Ascending aorta (tissue), 2 donors: ENCODE results near the gene MCRIP2. TPM values are rescaled to one million over a fixed set of nuclear protein-coding genes. Genes with fewer than 3 reads are reported as not detected.

Experiments used
- DNase-seq, 2 donors: peaks; one replicate each; pipeline ENCODE4 v3.0.0-alpha.2; 2019; ENCODE audit warnings: low spot score in 2 of 2
- H3K27ac ChIP-seq, 2 donors: fragments of 200-600 bp; sonication (generic); one replicate each; pipeline ENCODE4 v1.5.1; 2016 to 2017; ENCODE audit warnings: mild to moderate bottlenecking in 1 of 2
- H3K27me3 ChIP-seq: fragments of 200-600 bp; sonication (generic); one replicate; pipeline ENCODE4 v1.5.1; 2017
- H3K36me3 ChIP-seq, 2 donors: fragments of 200-600 bp; sonication (generic); one replicate each; pipeline ENCODE4 v1.5.1; 2016
- H3K4me1 ChIP-seq, 2 donors: fragments of 200-600 bp; sonication (generic); one replicate each; pipeline ENCODE4 v1.5.1; 2016 to 2017; ENCODE audit warnings: mild to moderate bottlenecking in 1 of 2
- H3K4me3 ChIP-seq, 2 donors: fragments of 200-600 bp; sonication (generic); one replicate each; pipeline ENCODE4 v1.5.1; 2016 to 2017; ENCODE audit warnings: mild to moderate bottlenecking in 1 of 2
- H3K9me3 ChIP-seq, 2 donors: fragments of 200-600 bp; sonication (generic); one replicate each; pipeline ENCODE4 v1.5.1; 2016
- CTCF ChIP-seq, 3 experiments: fragments of 200-600 bp in 2 of 3; fragments of 450-650 bp in 1 of 3; sonication (generic) in 2 of 3; IDR thresholded peaks; one replicate each; pipeline ENCODE4 v1.5.1; 2016 to 2019; ENCODE audit warnings: antibody characterized with exemption in 3 of 3, mild to moderate bottlenecking in 1 of 3, moderate library complexity in 1 of 3
- intact Hi-C: fragments of 100-400 bp; cut with DNase I; formaldehyde crosslinking; loops from one replicate; pipeline ENCODE4 v1.15.1; 2023
- total RNA-seq: library from RNA; depleted of rRNA; stranded (reverse); fragments of >200 nt; gene quantifications from one replicate; pipeline ENCODE4 v1.1.0, GENCODE V29; 2016

The MCRIP2 gene
- total RNA-seq, 1 donor from 2014 or later, result 92.9 TPM

DNA sequence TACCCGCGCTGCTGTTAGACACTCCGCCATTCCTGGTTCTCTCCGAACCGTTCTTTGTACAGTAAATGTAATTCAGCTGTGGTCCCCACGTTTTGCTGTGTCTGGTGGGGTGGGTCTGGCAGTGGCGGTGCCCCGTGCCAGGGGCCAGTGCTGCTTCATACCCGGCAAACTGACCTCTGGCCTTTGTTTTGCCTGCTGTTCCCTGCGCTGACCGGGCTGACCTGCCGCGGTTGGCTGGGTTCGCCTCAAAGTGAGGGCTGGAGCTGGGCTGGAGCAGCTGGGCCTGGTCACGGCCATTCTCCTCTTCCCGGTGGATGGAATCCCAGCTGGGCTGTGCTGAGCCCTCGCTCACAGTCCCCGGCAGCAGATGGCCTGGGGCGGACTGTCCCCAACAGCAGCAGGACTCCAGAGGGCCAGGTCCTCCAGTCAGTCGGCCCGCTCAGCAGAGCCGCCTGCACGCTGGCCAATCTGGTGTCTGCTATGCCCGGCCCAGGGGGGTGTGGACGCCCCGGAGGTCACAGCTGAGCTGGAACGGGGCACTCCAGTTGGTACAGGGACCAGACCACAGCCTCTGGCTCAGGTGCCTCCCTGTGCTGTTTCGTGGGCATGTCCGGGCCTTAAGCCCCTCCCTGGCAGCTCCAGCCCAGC is 12.3 kb upstream of the MCRIP2 start:
- H3K4me3 ChIP-seq, result no peak overlapping the region
- H3K9me3 ChIP-seq, result no peaks in the 10 kb centered on the region
- peaks cover 0 to 5% of the 10 kb centered on the region in 2 donors for H3K4me1 ChIP-seq
- no peak for TF ChIP-seq CTCF (IDR thresholded peaks at IDR 0.05)
- no peak for DNase-seq
- peaks cover 39 to 55% of the 10 kb centered on the region in 2 donors for H3K36me3 ChIP-seq
- H3K27me3 ChIP-seq, result no peaks in the 10 kb centered on the region
- no peak overlapping the region for H3K27ac ChIP-seq
- intact Hi-C loops, result no loop called here

DNA sequence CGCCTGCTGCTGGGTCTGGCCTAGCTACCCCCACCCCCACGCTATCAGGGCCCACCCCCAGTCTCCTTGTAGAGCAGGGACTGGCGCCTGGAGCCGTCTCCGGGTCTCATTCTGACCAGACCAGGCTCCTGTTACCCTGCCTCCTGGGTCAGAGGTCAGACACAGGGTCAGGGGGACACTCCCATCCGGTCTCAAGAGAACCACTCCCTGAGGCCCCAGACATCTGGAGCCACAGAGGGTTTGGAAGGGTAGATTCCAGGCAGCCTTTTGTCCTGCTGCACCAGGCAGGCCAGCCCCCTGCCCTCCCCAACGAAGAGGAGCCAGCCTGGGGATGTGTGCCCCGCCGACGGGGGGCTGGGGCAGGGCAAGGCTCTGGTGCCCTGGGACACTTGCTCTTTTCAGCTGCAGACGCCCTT is 11.8 kb upstream of the MCRIP2 start:
- intact Hi-C loops, result no loop called here
- no peaks in the 10 kb centered on the region for H3K9me3 ChIP-seq
- H3K27me3 ChIP-seq, result no peaks in the 10 kb centered on the region
- no peak for TF ChIP-seq CTCF (IDR thresholded peaks at IDR 0.05)
- H3K36me3 ChIP-seq, result peaks cover 39 to 55% of the 10 kb centered on the region in 2 donors
- H3K27ac ChIP-seq, result no peak overlapping the region
- H3K4me1 ChIP-seq, result peaks cover 0 to 5% of the 10 kb centered on the region in 2 donors
- H3K4me3 ChIP-seq, result no peak overlapping the region
- DNase-seq, result no peak

GRCh38 chr16:630249-630814 is 11.3 kb upstream of the MCRIP2 start:
- Histone ChIP-seq H3K9me3 (no peaks in the 10 kb centered on the region), H3K4me3 (no peak overlapping the region), H3K27me3 (no peaks in the 10 kb centered on the region), H3K27ac (no peak overlapping the region), H3K36me3 (peaks cover 39 to 51% of the 10 kb centered on the region in 2 donors), H3K4me1 (peaks cover 2 to 9% of the 10 kb centered on the region in 2 donors)
- DNase-seq, result no peak
- TF ChIP-seq CTCF (IDR thresholded peaks at IDR 0.05), result no peak
- intact Hi-C loops, result no loop called here

GRCh38 chr16:630815-631405 is 10.7 kb upstream of the MCRIP2 start, which contains the start of gene WFIKKN1:
Gene WFIKKN1 (plus strand): TSS chr16:630985. CDS start chr16:631254, 269 bp downstream.
- TF ChIP-seq CTCF (IDR thresholded peaks at IDR 0.05), result no peak
- Histone ChIP-seq H3K27me3 (no peaks in the 10 kb centered on the region), H3K27ac (no peak within 1 kb of the TSS), H3K4me1 (peaks cover 6 to 14% of the 10 kb centered on the region in 2 donors), H3K4me3 (no peak within 1 kb of the TSS), H3K9me3 (no peaks in the 10 kb centered on the region), H3K36me3 (peaks cover 36 to 46% of the 10 kb centered on the region in 2 donors)
- DNase-seq, result no peak
- intact Hi-C loops, result no loop called here

- intact Hi-C loops, result no loop called here
- Histone ChIP-seq H3K9me3 (no peaks in the 10 kb centered on the region), H3K36me3 (peaks cover 27 to 36% of the 10 kb centered on the region in 2 donors), H3K4me1 (peaks cover 6 to 14% of the 10 kb centered on the region in 2 donors), H3K27me3 (no peaks in the 10 kb centered on the region), H3K4me3 (no peak overlapping the region), H3K27ac (no peak overlapping the region)
- DNase-seq, result no peak
- no peak for TF ChIP-seq CTCF (IDR thresholded peaks at IDR 0.05)
These were observed 9.7 kb upstream of the MCRIP2 start for GRCh38 chr16:631808-632358.
